Astrocyte of the cerebellum (primary cell): ENCODE data around the gene SPINK7.
A peak's percentile ranks its signal among the peaks of the same experiment; 100 is the strongest.
"Not testable (repeated sequence)": the region's sequence is repeated elsewhere in the genome, so short reads cannot be mapped to it uniquely, and the experiment has no call there.

Experiments
- DNase-seq: peaks from one replicate; pipeline ENCODE4 v3.0.0-alpha.2; 2011; ENCODE audit warnings: low read depth
- H3K4me3 ChIP-seq: 2 replicates; pipeline ENCODE4 v1.5.1; 2011; ENCODE audit warnings: mild to moderate bottlenecking, low read depth, low read length, moderate library complexity
- CTCF ChIP-seq: IDR thresholded peaks from 2 replicates; pipeline ENCODE4 v1.5.1; 2012; ENCODE audit warnings: low read length, low read depth, moderate library complexity, mild to moderate bottlenecking; ENCODE audit errors: missing control alignments
- in situ Hi-C: cut with HindIII; loops from 2 replicates; pipeline ENCODE4 v1.10.0; 2017; ENCODE audit warnings: low sequenced_read_pairs

Gene SPINK7

GRCh38 chr5:148306446-148306845 is 5.8 kb upstream of the SPINK7 start:
- in situ Hi-C loops: no loop called here
- no peak for DNase-seq
- TF ChIP-seq CTCF: no peak
- H3K4me3 ChIP-seq: no peak overlapping the region

GRCh38 chr5:148309019-148309418 is 3.2 kb upstream of the SPINK7 start:
- no peak for TF ChIP-seq CTCF
- no peak overlapping the region for H3K4me3 ChIP-seq
- in situ Hi-C loops: no loop called here
- no peak for DNase-seq

GRCh38 chr5:148309746-148310145 is 2.5 kb upstream of the SPINK7 start:
- in situ Hi-C loops: no loop called here
- DNase-seq: no peak
- no peak overlapping the region for H3K4me3 ChIP-seq
- TF ChIP-seq CTCF: no peak

DNA sequence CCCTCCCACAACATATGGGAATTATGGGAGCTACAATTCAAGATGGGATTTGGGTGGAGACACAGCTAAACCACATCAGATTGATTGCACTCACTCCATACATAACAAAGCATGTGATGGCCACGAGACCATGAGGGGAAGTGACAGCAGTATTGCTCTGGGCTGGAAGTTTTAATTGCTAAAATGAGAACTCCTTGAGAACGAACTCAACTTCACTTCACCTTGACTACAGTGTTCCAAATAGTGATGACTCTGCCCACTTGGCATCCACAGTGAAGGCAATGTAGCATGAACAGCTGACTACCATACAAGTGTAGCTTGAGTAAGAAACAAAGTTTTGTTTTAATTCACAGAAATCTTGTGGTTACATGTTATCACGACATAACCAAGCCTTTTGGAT is 739 bp upstream of the SPINK7 start:
- H3K4me3 ChIP-seq: no peak overlapping the region
- TF ChIP-seq CTCF: no peak
- in situ Hi-C loops: no loop called here
- DNase-seq: no peak

- no peak for TF ChIP-seq CTCF
- H3K4me3 ChIP-seq: no peak overlapping the region
- DNase-seq: no peak
- in situ Hi-C loops: no loop called here
Observed at GRCh38 chr5:148314187-148314586, 2.0 kb downstream of the SPINK7 start.

- TF ChIP-seq CTCF: no peak
- H3K4me3 ChIP-seq: no peak overlapping the region
- in situ Hi-C loops: no loop called here
- DNase-seq: no peak
Observed at GRCh38 chr5:148314731-148315130, 2.5 kb downstream of the SPINK7 start.

DNA sequence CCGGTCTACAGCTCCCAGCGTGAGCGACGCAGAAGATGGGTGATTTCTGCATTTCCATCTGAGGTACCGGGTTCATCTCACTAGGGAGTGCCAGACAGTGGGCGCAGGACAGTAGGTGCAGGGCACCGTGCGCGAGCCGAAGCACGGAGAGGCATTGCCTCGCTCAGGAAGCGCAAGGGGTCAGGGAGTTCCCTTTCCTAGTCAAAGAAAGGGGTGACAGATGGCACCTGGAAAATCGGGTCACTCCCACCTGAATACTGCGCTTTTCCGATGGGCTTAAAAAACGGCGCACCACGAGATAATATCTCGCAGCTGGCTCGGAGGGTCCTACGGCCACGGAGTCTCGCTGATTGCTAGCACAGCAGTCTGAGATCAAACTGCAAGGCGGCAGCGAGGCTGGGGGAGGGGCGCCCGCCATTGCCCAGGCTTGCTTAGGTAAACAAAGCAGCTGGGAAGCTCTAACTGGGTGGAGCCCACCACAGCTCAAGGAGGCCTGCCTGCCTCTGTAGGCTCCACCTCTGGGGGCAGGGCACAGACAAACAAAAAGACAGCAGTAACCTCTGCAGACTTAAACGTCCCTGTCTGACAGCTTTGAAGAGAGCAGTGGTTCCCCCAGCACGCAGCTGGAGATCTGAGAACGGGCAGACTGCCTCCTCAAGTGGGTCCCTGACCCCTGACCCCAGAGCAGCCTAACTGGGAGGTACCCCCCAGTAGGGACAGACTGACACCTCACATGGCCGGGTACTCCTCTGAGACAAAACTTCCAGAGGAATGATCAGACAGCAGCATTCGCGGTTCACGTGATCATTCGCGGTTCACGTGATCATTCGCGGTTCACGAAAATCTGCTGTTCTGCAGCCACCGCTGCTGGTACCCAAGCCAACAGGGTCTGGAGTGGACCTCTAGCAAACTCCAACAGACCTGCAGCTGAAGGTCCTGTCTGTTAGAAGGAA is 8.1 kb downstream of the SPINK7 start:
- in situ Hi-C loops, DNase-seq: not testable (repeated sequence)
- peak overlapping the region; percentile 34 for H3K4me3 ChIP-seq
